ENCODE data around the gene SSR1.
"Not testable (repeated sequence)": the region's sequence is repeated elsewhere in the genome, so short reads cannot be mapped to it uniquely, and the experiment has no call there.

GRCh38 chr6:7351916-7352315, 38.9 kb upstream of the SSR1 start:
- not testable (repeated sequence) for TF ChIP-seq CTCF (IDR thresholded peaks at IDR 0.05; ENCODE audit: low read depth, low read length, poor library complexity, severe bottlenecking); EZH2phosphoT487 (IDR thresholded peaks at IDR 0.05; ENCODE audit: borderline replicate concordance, low read length)

Measured in DOHH2 (cell line).